HG03575 (cell line): Measurements from ENCODE around the gene KIAA1217.

Source experiments
- ATAC-seq: cut with Tn5 transposase; IDR thresholded peaks from one replicate; pipeline ENCODE4 v1.9.1; 2021; ENCODE audit not compliant: unreplicated experiment, insufficient number of reproducible peaks, low FRiP score; ENCODE audit errors: extremely low read depth

The KIAA1217 gene

DNA sequence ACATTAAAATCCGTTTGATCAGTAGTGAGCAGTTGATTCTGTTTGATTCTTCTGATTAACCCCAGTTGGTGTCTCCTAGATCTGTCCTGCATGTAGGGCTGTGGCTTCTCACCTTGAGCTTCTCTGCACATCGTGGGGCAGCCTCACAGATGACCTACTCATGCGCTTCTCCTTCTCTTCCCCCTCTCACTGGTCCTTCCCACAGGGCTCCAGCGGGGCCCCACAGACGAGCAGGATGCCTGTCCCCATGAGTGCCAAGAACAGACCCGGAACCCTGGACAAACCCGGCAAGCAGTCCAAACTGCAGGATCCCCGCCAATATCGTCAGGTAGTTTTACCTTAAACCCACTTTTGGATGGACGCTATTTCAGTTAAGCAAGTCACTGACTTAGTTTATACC, 335.8 kb downstream of the KIAA1217 start:
- ATAC-seq, result no peak

DNA sequence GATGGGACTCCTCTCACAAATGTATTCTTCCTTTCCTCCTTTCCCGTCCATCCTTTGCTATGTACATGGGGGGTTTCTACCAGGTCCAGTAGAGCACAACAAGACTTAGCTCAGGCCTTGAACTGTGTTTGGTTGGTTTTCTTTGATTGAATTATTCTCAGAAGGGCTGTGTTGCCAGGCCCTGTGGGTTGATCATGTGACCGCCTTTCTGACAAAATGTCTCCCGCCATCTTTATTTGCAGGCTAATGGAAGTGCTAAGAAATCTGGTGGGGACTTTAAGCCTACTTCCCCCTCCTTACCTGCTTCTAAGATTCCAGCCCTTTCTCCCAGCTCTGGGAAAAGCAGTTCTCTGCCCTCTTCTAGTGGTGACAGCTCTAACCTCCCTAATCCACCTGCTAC, 336.6 kb downstream of the KIAA1217 start:
- no peak for ATAC-seq

DNA sequence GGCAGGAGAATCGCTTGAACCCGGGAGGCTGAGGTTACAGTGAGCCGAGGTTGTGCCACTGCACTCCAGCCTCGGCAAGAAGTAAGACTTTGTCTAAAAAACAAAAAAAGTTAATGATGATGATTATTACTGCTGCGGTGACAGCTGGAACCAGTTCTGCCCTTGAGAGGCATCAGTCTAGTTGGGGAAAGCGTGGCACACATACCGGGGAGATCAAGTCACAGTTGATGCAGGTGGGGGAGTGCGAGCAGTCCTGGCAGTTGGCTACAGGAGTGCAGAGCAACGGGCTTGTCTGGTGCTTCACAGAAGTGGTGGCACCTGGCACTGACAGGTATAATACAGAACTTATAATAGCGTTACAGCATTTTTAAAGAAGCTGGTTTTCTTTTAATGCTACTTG, 341.7 kb downstream of the KIAA1217 start:
- ATAC-seq, result no peak

DNA sequence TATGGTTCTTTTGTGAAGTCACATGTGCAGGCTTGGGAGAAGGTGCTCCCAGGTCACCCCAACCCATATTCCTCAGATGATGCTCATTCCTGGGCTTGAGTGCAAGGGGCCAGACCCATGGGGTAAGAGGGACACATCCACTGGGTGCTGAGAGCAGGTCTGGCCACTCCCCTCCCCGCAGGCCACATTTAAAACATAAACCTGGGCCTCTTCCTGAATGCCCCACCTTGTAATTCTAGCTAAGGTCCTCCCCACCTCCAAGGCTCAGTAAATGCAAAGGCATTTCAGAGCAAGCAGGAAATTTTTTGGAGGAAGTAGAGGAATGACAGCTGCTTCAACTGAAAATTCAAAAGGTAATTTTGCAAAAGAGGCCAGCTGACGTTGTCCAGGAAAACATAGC, 342.2 kb downstream of the KIAA1217 start:
- ATAC-seq, result no peak

DNA sequence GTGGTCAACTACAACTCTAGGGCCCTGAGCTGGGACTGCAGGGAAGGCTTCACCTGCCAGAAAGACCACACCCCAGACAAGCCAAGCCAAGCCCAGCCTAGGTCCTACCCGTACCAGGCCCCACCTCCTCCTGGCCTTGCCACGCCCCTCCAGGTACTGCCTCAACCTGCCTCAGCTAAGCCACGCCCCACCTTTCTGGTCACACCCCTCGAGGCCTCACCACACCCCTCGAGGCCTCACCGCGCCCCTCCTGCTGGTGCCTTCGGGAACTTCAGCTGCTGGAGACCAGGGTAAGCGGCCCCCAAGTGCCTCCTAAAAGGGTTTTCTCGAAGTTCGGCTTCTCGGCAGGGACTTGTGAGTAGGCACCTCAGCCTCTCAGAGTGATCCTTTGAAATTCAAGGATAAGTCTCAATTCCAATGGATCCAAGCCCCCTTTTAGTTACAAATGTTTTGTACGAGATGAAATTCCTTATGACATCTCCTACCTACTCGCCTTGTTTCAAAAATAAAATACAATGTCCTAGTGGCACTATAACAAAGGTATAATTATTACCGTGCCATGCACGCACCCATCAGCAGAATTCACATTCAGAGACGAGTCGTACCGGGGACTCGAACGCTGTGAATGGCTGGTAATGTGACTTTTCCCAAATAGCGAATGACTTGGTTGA, 343.5 kb downstream of the KIAA1217 start:
- ATAC-seq, result no peak

DNA sequence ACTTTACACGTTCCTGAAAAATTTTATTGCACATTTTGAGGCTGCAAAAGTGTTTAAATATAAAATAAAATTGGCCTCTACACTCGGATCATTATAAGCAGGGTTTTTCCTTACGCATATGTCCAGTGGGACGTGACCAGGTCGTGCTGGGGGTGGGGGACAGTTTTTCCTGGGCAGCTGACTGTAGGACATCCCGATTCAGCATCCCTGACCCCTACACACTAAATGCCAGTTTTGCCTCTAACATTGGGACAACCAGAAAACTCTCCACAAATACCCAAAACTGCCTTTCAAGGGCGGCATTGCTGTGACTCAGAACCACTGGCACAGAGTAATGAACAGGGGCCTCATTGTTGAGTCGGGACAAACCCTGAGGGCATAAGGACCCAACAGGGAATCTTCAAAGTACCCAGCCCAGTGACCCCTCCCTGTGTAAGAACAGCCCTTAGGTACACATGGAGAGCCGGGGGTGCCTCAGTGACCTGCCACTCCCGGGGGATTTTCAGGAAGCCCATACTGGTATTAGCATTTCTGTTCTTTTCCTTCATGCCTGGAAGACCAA, 344.2 kb downstream of the KIAA1217 start:
- no peak for ATAC-seq

DNA sequence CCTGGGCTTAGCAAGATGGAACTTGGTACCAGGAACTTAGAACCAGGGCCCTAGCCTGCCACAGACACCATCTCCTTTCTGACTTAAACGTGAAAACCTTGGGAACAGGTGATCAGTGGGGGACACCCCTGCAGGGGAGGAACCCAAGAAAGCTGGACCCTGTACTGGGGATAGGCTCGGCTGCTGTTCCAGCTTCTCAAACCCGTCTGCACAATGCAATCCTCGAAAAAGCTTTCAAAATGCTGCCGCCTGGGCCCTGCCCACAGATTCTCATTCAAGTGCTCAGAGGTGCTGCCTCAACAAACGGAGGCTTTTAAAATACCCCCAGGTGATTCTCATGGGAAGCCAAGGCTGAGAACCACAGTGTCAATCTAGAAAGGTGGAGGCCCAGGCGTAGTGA, 345.1 kb downstream of the KIAA1217 start:
- no peak for ATAC-seq

DNA sequence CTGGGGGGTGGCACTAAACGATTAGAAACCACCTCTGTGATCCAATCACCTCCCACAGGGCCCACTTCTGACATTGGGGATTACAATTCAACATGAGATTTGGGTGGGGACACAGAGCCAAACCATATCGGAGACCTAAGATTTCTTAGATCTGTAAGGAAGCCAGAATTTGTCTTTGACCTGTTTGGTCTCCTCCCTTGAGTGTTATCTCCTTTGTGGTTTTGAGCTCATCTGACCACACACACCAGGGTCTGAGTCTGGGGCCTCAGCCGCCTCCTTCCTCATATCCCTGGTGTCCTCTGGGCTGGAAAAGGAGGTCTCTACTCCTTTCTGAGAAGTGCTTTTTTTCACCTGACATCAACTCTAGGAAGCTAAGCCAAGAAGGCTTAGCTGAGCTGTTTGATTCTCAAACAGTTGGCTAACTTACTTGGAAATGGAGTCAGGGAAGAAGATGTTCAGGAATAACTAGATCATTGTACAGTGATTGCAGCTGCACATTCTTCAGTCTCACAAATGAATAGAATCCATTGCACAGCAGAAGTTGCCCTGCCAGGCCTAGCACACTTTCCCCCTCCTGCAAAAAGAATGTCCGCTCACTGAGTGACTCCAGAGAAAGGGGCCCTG, 347.3 kb downstream of the KIAA1217 start:
- ATAC-seq, result no peak

DNA sequence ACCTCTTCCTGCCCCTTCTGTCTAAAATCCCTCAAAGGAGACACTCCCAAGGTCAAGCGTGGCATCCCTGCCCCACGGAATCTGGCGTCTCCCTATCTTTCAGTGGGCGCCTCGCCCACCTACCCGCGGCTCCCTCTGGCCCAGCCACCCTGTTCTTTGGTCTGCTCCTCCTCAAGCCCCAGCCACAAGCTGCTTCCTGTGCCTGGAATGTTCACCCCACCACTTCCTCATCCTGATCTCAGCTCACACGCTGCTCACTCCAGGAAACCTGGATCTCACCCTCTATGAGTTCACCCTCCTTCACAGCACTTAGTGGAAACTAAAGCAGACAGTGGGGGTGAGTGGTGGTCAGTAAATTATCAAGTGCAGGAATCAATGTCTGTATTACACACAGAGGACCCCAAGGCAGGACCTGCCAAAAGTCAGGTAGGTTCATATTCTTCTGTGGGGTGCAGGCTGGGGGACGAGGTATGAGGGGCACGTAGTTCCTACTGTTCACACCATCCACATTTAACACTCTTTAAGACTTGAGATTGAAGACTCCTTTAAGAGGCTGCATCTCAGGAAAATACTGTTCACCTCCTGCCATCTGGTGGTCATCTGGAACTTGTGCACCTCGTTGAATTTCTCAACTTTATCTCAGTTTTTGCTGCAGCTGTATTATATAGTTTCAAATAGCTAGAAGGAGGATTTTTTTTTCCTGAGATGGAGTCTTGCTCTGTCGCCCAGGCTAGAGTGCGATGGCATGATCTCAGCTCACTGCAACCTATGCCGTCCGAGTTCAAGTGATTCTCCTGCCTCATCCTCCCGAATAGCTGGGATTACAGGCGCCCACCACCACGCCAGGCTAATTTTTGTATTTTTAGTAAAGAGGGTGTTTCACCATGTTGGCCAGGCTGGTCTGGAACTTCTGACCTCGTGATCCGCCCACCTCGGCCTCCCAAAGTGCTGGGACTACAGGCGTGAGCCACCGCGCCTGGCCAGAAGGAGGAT, 348.1 kb downstream of the KIAA1217 start:
- no peak for ATAC-seq

DNA sequence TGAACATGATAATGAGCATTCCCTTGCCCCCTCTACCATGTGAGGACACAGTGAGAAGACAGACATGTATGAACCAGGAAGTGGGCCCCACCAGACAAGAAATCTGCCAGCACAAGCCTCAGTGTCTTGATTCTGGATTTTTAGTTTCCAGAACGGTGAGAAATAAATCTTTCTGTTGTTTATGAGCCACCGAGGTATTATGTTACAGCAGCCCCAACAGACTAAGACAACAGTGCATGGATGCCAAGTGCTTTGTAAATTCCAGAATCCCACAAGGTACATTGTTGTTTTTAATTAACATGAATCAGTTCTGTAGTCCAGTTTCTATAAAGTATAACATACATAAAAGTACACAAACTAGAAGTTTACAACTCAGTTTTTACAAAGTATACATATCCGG, 352.5 kb downstream of the KIAA1217 start:
- ATAC-seq, result no peak

DNA sequence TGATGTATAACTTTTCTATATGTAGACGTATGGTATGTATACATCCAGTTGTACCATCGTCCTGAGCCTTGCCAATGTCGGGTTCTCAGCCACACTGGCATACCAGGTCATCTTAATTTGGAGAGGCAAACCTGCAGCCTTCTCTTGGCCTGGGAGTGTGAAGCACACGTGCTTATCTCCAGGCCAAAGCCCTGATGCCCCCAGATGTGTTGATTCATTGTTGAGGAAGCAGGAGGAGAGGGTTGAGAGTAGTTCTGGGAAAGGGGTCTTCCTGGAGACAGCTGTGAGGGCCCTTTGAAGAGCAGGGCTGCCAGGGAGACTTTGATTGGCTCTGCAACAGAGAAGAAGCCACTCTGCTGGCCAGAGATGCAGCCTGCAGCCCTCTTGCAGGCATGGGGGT, 359.1 kb downstream of the KIAA1217 start:
- no peak for ATAC-seq

DNA sequence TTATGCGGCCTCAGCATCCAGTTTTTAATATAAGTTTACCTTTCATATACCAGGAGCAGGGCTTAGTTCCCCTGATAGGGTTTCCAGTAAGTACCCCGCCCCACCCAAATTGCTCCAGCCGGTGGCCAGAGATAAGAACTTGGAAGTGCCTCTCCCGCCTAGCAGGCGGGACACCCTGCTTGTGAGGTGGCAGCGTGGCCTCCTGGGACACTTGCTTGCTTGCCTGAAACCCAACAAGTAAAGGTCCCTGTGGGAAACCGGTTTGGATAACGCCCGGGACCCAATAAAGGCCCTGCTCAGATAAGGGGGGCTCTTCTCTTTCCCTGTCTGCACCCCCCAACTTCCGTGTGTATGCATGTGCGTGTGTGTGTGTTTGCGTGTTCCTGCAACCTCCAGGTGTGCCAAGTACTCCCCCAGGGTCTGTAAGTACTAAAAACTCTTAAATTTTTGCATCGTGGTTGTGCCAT, 360.4 kb downstream of the KIAA1217 start:
- no peak for ATAC-seq

DNA sequence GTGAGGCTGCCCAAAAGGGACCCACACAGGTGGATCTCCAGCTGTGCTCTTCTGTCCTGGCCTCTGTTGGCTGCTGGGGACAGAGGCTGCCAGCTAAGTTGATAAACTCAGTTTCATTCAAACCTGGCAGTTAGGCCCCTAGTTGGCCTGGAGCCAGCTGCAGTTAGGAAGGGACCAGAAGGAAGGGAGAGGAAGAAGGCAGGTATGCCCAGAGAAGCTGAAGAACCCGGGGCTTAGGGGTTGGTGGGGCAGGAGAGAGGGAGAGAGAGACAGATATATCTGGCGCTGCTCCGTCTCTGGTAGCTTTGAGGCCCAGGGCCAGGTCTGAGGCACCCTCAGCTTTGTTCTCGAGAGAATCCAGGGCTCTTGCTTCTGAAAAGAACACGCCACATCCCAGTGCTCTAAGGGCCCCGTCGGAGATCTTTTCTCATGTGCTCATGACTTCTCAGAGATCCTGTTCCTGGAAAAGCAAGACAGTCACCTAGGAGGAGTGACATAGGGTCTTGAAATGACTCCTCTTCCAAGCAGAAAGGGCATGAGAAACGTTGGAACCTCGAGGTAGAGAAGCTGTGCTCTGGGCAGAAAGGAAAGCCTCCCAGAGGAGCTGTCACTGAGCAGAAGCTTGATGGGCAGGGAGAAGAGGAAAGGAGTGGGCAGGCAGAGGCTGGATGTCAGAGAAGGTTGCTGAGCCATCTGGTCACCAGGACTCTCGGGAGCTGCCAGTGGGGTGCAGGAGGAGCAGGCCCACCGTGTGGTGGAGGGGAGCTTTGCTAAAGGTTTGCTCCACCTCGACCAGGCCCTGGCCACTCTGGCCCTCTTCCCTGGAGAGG, 361.1 kb downstream of the KIAA1217 start:
- ATAC-seq, result no peak

DNA sequence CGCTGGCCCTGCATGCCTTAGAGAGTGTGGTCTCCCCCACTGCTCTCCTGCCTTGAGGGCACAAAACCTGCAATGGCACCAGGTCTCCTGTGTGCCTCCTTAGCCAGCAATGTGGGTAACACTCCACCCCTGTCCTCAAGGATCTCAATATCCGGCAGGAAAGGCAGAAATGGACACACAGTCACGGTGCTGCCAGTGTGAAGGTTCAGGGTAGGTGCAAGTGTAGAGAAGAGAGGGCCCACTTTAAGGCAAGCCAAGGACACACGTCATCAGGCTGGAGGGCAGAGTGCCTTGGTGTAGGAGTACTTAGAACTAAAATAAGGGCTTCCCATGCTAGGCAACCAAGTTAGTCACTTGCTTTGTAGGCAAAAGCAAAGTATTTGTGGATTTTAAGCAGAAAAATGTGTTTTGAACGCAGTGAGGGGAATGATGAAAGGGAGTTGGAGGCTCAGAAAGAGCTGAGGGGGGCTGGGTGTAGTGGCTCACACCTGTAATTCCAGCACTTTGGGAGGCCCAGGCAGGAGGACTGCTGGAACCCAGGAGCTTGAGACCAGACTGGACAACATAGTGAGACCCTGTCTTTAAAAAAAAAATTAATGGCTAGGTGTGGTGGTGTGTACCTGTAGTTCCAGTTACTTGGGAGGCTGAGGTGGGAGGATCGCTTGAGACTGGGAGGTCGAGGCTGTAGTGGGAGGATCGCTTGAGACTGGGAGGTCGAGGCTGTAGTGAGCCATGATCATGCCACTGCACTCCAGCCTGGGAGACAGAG, 361.9 kb downstream of the KIAA1217 start:
- no peak for ATAC-seq

DNA sequence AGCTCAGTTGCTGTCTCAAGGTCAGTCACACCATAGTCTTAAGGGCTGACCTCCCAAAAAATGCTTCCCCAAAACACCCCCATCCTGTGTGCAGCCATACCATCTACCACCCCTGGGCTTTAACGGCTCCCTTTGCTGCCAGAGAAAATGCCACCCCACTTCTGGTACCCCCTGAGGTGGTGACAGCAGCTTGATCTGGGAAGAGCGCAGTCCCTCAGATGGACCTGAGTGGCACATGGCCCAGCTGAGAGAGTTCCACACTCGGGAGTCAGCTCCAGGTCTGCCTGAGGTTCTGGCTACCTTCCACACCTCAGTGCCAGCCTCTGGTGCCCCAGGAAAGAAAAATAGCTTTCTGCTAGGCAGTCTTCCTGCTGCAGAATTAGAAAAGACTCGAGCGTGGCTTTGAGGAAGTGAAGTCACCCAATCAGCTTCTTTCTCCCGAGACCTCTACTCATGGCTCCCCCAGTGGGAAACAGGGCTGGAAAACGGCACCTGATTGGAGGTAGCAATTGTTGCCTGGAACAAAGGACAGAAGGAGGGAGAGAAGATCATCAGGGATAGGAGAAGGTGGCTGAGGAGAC, 363.0 kb downstream of the KIAA1217 start:
- no peak for ATAC-seq

DNA sequence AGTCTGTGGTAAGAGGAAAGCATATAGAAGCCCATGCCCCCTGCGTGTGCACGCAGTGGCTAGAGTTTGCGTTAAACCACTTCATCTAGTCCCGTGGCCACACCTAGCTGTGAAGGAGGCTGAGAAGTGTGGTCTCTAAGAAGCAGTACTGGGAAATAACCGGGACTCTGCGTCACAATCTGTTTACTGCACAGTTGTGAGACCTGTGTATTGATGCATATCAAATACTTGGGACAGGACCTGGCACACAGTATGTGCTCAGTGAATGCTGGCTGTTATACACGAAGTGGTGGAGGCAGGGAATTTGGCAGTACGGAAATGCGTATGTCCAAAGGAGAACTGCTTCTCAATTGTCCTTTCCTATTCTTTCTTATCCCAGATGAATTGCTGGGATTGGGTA, 365.2 kb downstream of the KIAA1217 start:
- ATAC-seq, result no peak

DNA sequence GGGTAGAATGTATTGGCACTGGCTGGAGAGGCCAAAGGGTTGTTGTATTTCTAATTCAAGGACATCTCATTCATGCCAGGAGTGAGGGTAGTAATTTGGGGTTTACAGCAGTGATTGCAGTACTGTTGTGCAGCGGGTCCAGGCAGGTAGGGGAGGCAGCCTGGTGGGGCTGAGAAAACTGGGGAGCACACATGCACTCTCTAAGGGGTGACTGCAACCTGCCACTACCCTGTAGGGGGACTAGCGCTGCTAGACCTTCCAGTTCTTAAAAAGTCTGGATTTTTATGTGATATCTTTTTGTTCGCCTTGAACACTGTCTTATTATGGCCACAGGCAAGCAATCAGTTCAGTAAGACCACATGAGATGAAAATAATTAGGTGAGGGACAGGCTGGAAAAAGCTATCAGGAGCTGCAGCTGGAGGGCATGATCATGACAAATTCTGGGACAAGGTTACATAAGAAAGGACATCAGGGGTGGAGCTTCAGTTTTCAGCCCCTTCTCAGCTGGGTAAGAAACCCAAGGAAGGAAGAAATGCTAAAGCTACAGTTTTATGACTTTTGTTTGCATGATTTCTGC, 365.7 kb downstream of the KIAA1217 start:
- no peak for ATAC-seq
